Panc1 (cell line): ENCODE data around the gene CAMKK2. TPM values are rescaled to one million over a fixed set of nuclear protein-coding genes. Genes with fewer than 3 reads are reported as not detected.
"Not testable (repeated sequence)": the region's sequence is repeated elsewhere in the genome, so short reads cannot be mapped to it uniquely, and the experiment has no call there.

Experiments used
- ATAC-seq: fragments of 200-7000 bp; cut with Tn5 transposase; 2 replicates; pipeline ENCODE4 v1.9.1; 2020; ENCODE audit warnings: mild to moderate bottlenecking, moderate library complexity
- BruUV-seq: library from RNA; stranded (reverse); fragments of 400-500 nt; replicated peaks from 2 replicates; lab custom pipeline; 2021; lab: Mats Ljungman, UMichigan
- CTCF ChIA-PET: fragments of 300-600 bp; sonication (Branson Sonifier 250); formaldehyde crosslinking; loops from one replicate; lab custom pipeline; 2022; ENCODE audit warnings: antibody characterized with exemption; lab: Charles Lee
- POLR2A ChIA-PET: fragments of 300-600 bp; sonication (Branson Sonifier 250); formaldehyde crosslinking; loops from one replicate; lab custom pipeline; 2022; ENCODE audit warnings: antibody characterized with exemption; lab: Charles Lee
- DNase-seq: peaks from one replicate; pipeline ENCODE4 v3.0.0-alpha.2; 2010; ENCODE audit warnings: low read depth, low spot score
- H3K27ac ChIP-seq: 2 replicates; pipeline ENCODE4 v1.5.1; 2011; ENCODE audit warnings: mild to moderate bottlenecking, low read length, inconsistent platforms
- H3K27me3 ChIP-seq: fragments of 200-500 bp; sonication (Bioruptor generic); 2 replicates; pipeline ENCODE4 v1.6.0; 2014; ENCODE audit warnings: low read length, inconsistent platforms; ENCODE audit not compliant: control insufficient read depth, insufficient read depth
- H3K36me3 ChIP-seq: fragments of 200-500 bp; sonication (Bioruptor generic); 2 replicates; pipeline ENCODE4 v1.5.1; 2014; ENCODE audit warnings: inconsistent platforms, mild to moderate bottlenecking, low read length, moderate library complexity; ENCODE audit not compliant: control insufficient read depth, insufficient read depth
- H3K4me1 ChIP-seq: 2 replicates; pipeline ENCODE4 v1.5.1; 2011; ENCODE audit warnings: inconsistent platforms, mild to moderate bottlenecking, low read length, moderate library complexity; ENCODE audit not compliant: control insufficient read depth, insufficient read depth
- H3K4me3 ChIP-seq, 2 experiments: 2 replicates each; pipeline ENCODE4 v1.5.1; 2011 to 2012; ENCODE audit warnings: low read depth in 2 of 2, low read length in 2 of 2, mild to moderate bottlenecking in 2 of 2, inconsistent platforms in 1 of 2, moderate library complexity in 1 of 2
- H3K9me3 ChIP-seq: fragments of 200-500 bp; sonication (Bioruptor generic); 2 replicates; pipeline ENCODE4 v1.5.1; 2014; ENCODE audit warnings: low read depth, mild to moderate bottlenecking, inconsistent platforms, low read length, moderate library complexity; ENCODE audit not compliant: control insufficient read depth, insufficient read depth
- CTCF ChIP-seq: fragments of 450-650 bp; IDR thresholded peaks from 2 replicates; pipeline ENCODE4 v1.5.1; 2017; ENCODE audit warnings: mild to moderate bottlenecking
- POLR2AphosphoS5 ChIP-seq: IDR thresholded peaks from 2 replicates; pipeline ENCODE4 v1.6.1; 2012; ENCODE audit warnings: mild to moderate bottlenecking, low read depth, low read length, moderate library complexity
- REST ChIP-seq, 2 experiments: IDR thresholded peaks; 2 replicates each; pipeline ENCODE4 v1.6.1; 2011 to 2012; ENCODE audit warnings: low read depth in 2 of 2, control low read depth in 1 of 2, low read length in 1 of 2, mild to moderate bottlenecking in 1 of 2, moderate library complexity in 1 of 2; ENCODE audit not compliant: insufficient read depth in 1 of 2
- SIN3A ChIP-seq: IDR thresholded peaks from 2 replicates; pipeline ENCODE4 v1.6.1; 2012; ENCODE audit warnings: low read depth, mild to moderate bottlenecking, low read length, moderate library complexity, borderline replicate concordance; ENCODE audit not compliant: insufficient read depth
- TCF7L2 ChIP-seq: IDR thresholded peaks from 2 replicates; pipeline ENCODE4 v1.6.1; 2011; ENCODE audit warnings: mild to moderate bottlenecking, low read depth, low read length, inconsistent platforms
- in situ Hi-C: cut with HindIII; loops from 2 replicates; pipeline ENCODE4 v1.10.0; 2016; ENCODE audit warnings: low sequenced_read_pairs, low pct_unique_long_range_greater_than_20kb
- intact Hi-C: fragments of 100-400 bp; cut with micrococcal nuclease; formaldehyde crosslinking; loops from one replicate; pipeline ENCODE4 v1.10.0; 2022; ENCODE audit not compliant: unreplicated experiment
- total RNA-seq: library from RNA; stranded (reverse); gene quantifications from one replicate; pipeline ENCODE4 v1.2.1, GENCODE V29; 2021; ENCODE audit not compliant: unreplicated experiment

The CAMKK2 gene
- total RNA-seq, 1 experiment from 2014 or later, result 37.8 TPM

GRCh38 chr12:121318121-121318520, 21.6 kb upstream of the CAMKK2 start:
- H3K4me3 ChIP-seq, result no peak overlapping the region
- in situ Hi-C loops, result no loop called here
- intact Hi-C loops, result no loop called here
- ChIA-PET CTCF (no interaction called here), POLR2A (no interaction called here)
- no peak for ATAC-seq
- no peaks in the 10 kb centered on the region for H3K9me3 ChIP-seq
- no TSS peak for BruUV-seq
- H3K4me1 ChIP-seq, result no peaks in the 10 kb centered on the region
- DNase-seq, result no peak
- no peak overlapping the region for H3K27ac ChIP-seq
- TF ChIP-seq POLR2AphosphoS5 (no peak), CTCF (no peak)
- H3K36me3 ChIP-seq, result peaks cover 3% of the 10 kb centered on the region; the same call in 1 of the 2 replicates
- no peaks in the 10 kb centered on the region for H3K27me3 ChIP-seq

GRCh38 chr12:121314431-121314830, 17.9 kb upstream of the CAMKK2 start:
- no TSS peak for BruUV-seq
- Histone ChIP-seq H3K9me3 (no peaks in the 10 kb centered on the region), H3K4me1 (no peaks in the 10 kb centered on the region), H3K27me3 (no peaks in the 10 kb centered on the region), H3K36me3 (peaks cover 4% of the 10 kb centered on the region; the same call in 1 of the 2 replicates), H3K27ac (no peak overlapping the region), H3K4me3 (no peak overlapping the region)
- no peak for ATAC-seq
- ChIA-PET POLR2A (no interaction called here), CTCF (no interaction called here)
- TF ChIP-seq TCF7L2, result no peak
- TF ChIP-seq REST (IDR thresholded peaks at IDR 0.05; ENCODE audit: insufficient read depth in 1 of 2, low read depth in 2 of 2, low read length in 1 of 2), result no peak
- no peak for TF ChIP-seq CTCF
- TF ChIP-seq SIN3A, result no peak
- TF ChIP-seq POLR2AphosphoS5, result no peak
- no peak for DNase-seq
- intact Hi-C loops (no loop called here), in situ Hi-C loops (no loop called here)

DNA sequence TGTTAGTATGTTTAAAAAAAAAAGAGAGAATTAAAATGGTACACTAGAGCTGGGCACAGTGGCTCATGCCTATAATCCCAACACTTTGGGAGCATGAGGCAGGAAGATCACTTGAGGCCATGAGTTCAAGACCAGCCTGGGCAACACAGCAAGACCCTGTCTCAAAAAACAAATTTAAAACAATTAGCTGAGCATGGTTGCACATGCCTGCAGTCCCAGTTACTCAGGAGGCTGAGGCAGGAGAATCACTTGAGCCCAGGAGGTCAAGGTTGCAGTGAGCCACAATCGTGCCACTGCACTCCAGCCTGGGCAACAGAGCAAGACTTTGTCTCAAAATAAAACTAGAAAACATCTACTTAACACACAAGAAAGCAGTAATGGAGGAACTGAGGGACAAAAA, 13.7 kb upstream of the CAMKK2 start:
- CTCF ChIA-PET, result not testable (repeated sequence)

DNA sequence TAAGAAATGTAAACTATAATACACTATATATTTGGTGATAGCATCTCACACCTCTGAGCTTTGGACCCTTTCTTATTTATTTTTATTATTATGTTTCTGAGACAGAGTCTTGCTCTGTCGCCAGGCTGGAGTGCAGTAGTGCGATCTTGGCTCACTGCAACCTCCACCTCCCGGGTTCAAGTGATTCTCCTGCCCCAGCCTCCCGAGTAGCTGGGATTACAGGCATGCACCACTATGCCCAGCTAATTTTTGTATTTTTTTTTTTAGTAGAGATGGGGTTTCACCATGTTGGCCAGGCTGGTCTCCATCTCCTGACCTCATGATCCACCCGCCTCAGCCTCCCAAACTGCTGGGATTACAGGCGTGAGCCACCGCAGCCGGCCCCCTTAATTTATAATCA, 10.9 kb upstream of the CAMKK2 start:
- intact Hi-C loops, H3K9me3 ChIP-seq, H3K36me3 ChIP-seq, DNase-seq, H3K4me1 ChIP-seq, H3K4me3 ChIP-seq, CTCF ChIA-PET, ATAC-seq, POLR2A ChIA-PET, H3K27me3 ChIP-seq, in situ Hi-C loops, H3K27ac ChIP-seq, BruUV-seq: not testable (repeated sequence)

More for the DNA sequence above, 13.7 kb upstream of the CAMKK2 start:
- H3K36me3 ChIP-seq, ATAC-seq, H3K27me3 ChIP-seq, intact Hi-C loops, H3K4me3 ChIP-seq, H3K27ac ChIP-seq, BruUV-seq, H3K9me3 ChIP-seq, H3K4me1 ChIP-seq, DNase-seq, in situ Hi-C loops: not testable (repeated sequence)
- POLR2A ChIA-PET, result interaction anchor here (0.6 kb wide), 1 partner anchor 22 kb away, joined by 3 read pairs; no protein-coding TSS in a partner anchor
